Mesodermal cell (in vitro differentiated cells): Measurements from ENCODE around the gene NKAIN1.
"Not testable (repeated sequence)": the region's sequence is repeated elsewhere in the genome, so short reads cannot be mapped to it uniquely, and the experiment has no call there.

Source experiments
- H3K27ac ChIP-seq: 2 replicates; pipeline ENCODE4 v1.7.0; 2013; ENCODE audit warnings: mild to moderate bottlenecking, low read depth, low read length, moderate library complexity; ENCODE audit not compliant: severe bottlenecking
- H3K36me3 ChIP-seq: 2 replicates; pipeline ENCODE4 v1.7.1; 2013; ENCODE audit warnings: mild to moderate bottlenecking, low read length, moderate library complexity; ENCODE audit not compliant: control insufficient read depth, insufficient read depth
- H3K4me1 ChIP-seq: one replicate; pipeline ENCODE4 v1.7.1; 2013; ENCODE audit warnings: mild to moderate bottlenecking, low read length; ENCODE audit not compliant: insufficient read depth, control insufficient read depth, poor library complexity, severe bottlenecking
- H3K4me3 ChIP-seq: 2 replicates; pipeline ENCODE4 v1.7.0; 2013; ENCODE audit warnings: low read length, control low read depth, mild to moderate bottlenecking; ENCODE audit not compliant: insufficient read depth, poor library complexity, severe bottlenecking; ENCODE audit errors: extremely low read depth
- H3K9me3 ChIP-seq: 2 replicates; pipeline ENCODE4 v1.7.1; 2013; ENCODE audit warnings: mild to moderate bottlenecking, low read length, moderate library complexity; ENCODE audit not compliant: control insufficient read depth
- WGBS, 2 experiments: methylation state at CpG; one replicate each; pipeline ENCODE4 v1.1.5; 2013; ENCODE audit warnings: missing lambda C conversion rate in 2 of 2; ENCODE audit not compliant: insufficient coverage in 2 of 2; 5-methylcytosine and 5-hydroxymethylcytosine counted together

NKAIN1 gene

GRCh38 chr1:31198150-31198549, 41.5 kb downstream of the NKAIN1 start:
- Histone ChIP-seq H3K27ac (no peak overlapping the region), H3K4me3 (no peak overlapping the region), H3K9me3 (no peaks in the 10 kb centered on the region), H3K36me3 (no peaks in the 10 kb centered on the region), H3K4me1 (no peaks in the 10 kb centered on the region)
- 82 to 92% methylated on average over 7 of the region's 7 CpGs for WGBS, 2 experiments

- H3K36me3 ChIP-seq, result no peaks in the 10 kb centered on the region
- no peaks in the 10 kb centered on the region for H3K4me1 ChIP-seq
- WGBS, 2 experiments, result 83 to 100% methylated on average over 1 of the region's 2 CpGs
Measured at GRCh38 chr1:31196685-31197084, 43.0 kb downstream of the NKAIN1 start.

DNA sequence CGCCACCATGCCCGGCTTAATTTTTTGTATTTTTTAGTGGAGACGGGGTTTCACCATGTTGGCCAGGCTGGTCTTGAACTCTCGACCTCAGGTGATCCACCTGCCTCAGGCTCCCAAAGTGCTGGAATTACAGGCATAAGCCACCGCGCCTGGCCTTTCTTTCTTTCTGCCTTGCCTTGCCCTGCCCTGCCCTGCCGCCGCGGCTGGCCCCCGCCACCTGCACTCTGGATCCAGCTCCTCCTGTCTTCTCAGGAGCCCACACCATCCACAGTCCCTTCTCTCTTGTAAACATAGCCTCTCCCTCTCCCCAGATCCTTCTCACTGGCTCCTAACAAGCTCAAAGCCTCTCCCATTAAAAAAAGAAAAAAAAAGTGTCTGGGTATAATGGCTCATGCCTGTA, 44.4 kb downstream of the NKAIN1 start:
- H3K4me1 ChIP-seq, H3K9me3 ChIP-seq, H3K27ac ChIP-seq, H3K36me3 ChIP-seq, H3K4me3 ChIP-seq: not testable (repeated sequence)
- WGBS, 2 experiments, result 84 to 95% methylated on average over 7 to 10 of the region's 10 CpGs

More at GRCh38 chr1:31196685-31197084, 43.0 kb downstream of the NKAIN1 start:
- Histone ChIP-seq H3K9me3 (no peaks in the 10 kb centered on the region), H3K4me3 (no peak overlapping the region), H3K27ac (no peak overlapping the region)

- WGBS, 2 experiments, result 52 to 82% methylated on average over 2 to 3 of the region's 5 CpGs
- H3K27ac ChIP-seq, result no peak overlapping the region
- no peaks in the 10 kb centered on the region for H3K4me1 ChIP-seq
- no peaks in the 10 kb centered on the region for H3K36me3 ChIP-seq
- no peaks in the 10 kb centered on the region for H3K9me3 ChIP-seq
- H3K4me3 ChIP-seq, result no peak overlapping the region
Measured at GRCh38 chr1:31193729-31194128, 46.0 kb downstream of the NKAIN1 start.

GRCh38 chr1:31191281-31191680, 48.4 kb downstream of the NKAIN1 start:
- WGBS, 2 experiments, result 80 to 100% methylated on average over 1 of the region's 1 CpG
- H3K4me3 ChIP-seq, result no peak overlapping the region
- H3K9me3 ChIP-seq, result no peaks in the 10 kb centered on the region
- H3K36me3 ChIP-seq, result no peaks in the 10 kb centered on the region
- no peaks in the 10 kb centered on the region for H3K4me1 ChIP-seq
- H3K27ac ChIP-seq, result no peak overlapping the region

- WGBS, 2 experiments, result 93 to 94% methylated on average over 3 of the region's 4 CpGs
Measured at GRCh38 chr1:31189696-31190674, 49.7 kb downstream of the NKAIN1 start.

DNA sequence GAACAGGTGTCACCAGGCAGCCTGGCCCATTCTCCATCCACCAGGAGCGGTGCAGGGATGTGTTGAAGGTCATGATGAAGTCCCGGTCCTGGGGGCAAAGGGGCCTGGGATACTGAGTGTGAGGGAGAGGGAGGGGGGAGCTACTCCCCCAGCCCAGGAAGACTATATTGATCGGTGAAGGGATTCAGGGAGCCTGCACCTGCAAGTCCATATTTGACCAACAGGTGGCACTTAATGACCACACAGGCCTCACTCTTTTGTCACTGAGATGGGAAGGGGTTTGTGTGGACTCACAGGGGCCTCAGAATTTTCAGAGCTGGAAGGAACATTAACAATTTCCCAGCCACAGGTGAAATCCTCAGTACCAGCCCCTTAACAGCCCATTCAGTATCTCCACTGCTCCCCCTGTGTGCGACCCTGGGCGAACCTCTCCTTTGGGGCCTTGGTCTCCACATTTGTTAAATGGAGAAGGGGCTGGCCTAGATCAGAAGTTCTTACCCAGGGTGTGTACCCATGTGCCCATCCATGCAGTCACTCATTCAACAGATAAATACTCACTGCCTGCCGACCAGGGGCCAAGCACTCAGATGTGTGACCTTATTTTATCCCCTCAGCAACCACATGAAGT, 55.6 kb downstream of the NKAIN1 start:
- Histone ChIP-seq H3K9me3 (no peaks in the 10 kb centered on the region), H3K4me3 (no peak overlapping the region), H3K27ac (no peak overlapping the region), H3K36me3 (no peaks in the 10 kb centered on the region), H3K4me1 (no peaks in the 10 kb centered on the region)
- WGBS, 2 experiments, result 0 to 63% methylated on average over 1 to 4 of the region's 6 CpGs

More at GRCh38 chr1:31189696-31190674, 49.7 kb downstream of the NKAIN1 start:
- H3K27ac ChIP-seq, result no peak overlapping the region
- H3K4me1 ChIP-seq, result no peaks in the 10 kb centered on the region
- H3K4me3 ChIP-seq, result no peak overlapping the region
- H3K36me3 ChIP-seq, result no peaks in the 10 kb centered on the region
- H3K9me3 ChIP-seq, result no peaks in the 10 kb centered on the region

DNA sequence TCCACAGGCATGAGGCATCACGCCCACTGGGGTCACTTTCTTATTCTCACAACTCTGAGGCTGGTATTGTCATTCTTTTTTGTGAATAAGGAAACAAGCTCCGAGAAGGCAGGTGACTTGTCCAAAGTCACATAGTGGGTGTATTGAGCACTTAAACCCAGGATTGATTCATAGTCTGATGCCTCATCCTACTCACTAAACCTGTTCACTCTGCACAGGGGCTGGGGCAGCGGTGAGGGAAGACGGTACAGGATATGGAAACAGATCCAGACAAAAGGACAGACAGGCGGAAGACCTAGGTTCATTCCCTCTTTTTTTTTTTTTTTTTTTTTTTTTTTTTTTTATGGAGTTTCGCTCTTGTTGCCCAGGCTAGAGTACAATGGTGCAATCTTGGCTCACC, 56.6 kb downstream of the NKAIN1 start:
- H3K36me3 ChIP-seq, result no peaks in the 10 kb centered on the region
- H3K27ac ChIP-seq, result no peak overlapping the region

GRCh38 chr1:31182352-31182751, 57.3 kb downstream of the NKAIN1 start:
- no peak overlapping the region for H3K27ac ChIP-seq
- no peaks in the 10 kb centered on the region for H3K4me1 ChIP-seq
- H3K9me3 ChIP-seq, result no peaks in the 10 kb centered on the region
- no peaks in the 10 kb centered on the region for H3K36me3 ChIP-seq
- no peak overlapping the region for H3K4me3 ChIP-seq
- WGBS, 2 experiments, result 15 to 40% methylated on average over 2 to 14 of the region's 18 CpGs

More for the DNA sequence above, 56.6 kb downstream of the NKAIN1 start:
- Histone ChIP-seq H3K9me3 (no peaks in the 10 kb centered on the region), H3K4me3 (no peak overlapping the region), H3K4me1 (no peaks in the 10 kb centered on the region)
- 65 to 77% methylated on average over 2 to 4 of the region's 6 CpGs for WGBS, 2 experiments

- Histone ChIP-seq H3K4me3 (peak overlapping the region; percentile 19), H3K4me1 (no peaks in the 10 kb centered on the region), H3K9me3 (no peaks in the 10 kb centered on the region), H3K36me3 (no peaks in the 10 kb centered on the region), H3K27ac (no peak overlapping the region)
- WGBS, 2 experiments, result 40 to 58% methylated on average over 43 to 50 of the region's 52 CpGs
Measured at GRCh38 chr1:31181515-31182343, 58.0 kb downstream of the NKAIN1 start.
